WERI-Rb-1 (cell line): ENCODE results near the gene PHF21A.

ENCODE experiments used
- DNase-seq: peaks from one replicate; pipeline ENCODE4 v3.0.0-alpha.2; 2020
- H3K27ac ChIP-seq: fragments of 250-450 bp; sonication (Bioruptor Pico); 2 replicates; pipeline ENCODE4 v1.5.1; 2020; ENCODE audit warnings: mild to moderate bottlenecking, moderate library complexity
- H3K27me3 ChIP-seq: fragments of 250-450 bp; sonication (Bioruptor Pico); 2 replicates; pipeline ENCODE4 v1.5.1; 2021; ENCODE audit warnings: mild to moderate bottlenecking, low read depth, moderate library complexity; ENCODE audit not compliant: insufficient read depth, severe bottlenecking
- H3K36me3 ChIP-seq: fragments of 250-450 bp; sonication (Bioruptor Pico); 2 replicates; pipeline ENCODE4 v1.5.1; 2020; ENCODE audit warnings: mild to moderate bottlenecking, moderate library complexity
- H3K4me3 ChIP-seq: 2 replicates; pipeline ENCODE4 v1.5.1; 2011; ENCODE audit warnings: low read depth, mild to moderate bottlenecking, control low read depth, low read length
- H3K9me3 ChIP-seq: fragments of 250-450 bp; sonication (Bioruptor Pico); 2 replicates; pipeline ENCODE4 v1.5.1; 2021; ENCODE audit warnings: mild to moderate bottlenecking, moderate library complexity; ENCODE audit not compliant: severe bottlenecking
- TF ChIP-seq, protein P1 (sequence below): IDR thresholded peaks from 2 replicates; pipeline ENCODE4 v1.5.1; 2011; ENCODE audit warnings: low read depth, mild to moderate bottlenecking, control low read depth, inconsistent platforms, low read length

The PHF21A gene

DNA sequence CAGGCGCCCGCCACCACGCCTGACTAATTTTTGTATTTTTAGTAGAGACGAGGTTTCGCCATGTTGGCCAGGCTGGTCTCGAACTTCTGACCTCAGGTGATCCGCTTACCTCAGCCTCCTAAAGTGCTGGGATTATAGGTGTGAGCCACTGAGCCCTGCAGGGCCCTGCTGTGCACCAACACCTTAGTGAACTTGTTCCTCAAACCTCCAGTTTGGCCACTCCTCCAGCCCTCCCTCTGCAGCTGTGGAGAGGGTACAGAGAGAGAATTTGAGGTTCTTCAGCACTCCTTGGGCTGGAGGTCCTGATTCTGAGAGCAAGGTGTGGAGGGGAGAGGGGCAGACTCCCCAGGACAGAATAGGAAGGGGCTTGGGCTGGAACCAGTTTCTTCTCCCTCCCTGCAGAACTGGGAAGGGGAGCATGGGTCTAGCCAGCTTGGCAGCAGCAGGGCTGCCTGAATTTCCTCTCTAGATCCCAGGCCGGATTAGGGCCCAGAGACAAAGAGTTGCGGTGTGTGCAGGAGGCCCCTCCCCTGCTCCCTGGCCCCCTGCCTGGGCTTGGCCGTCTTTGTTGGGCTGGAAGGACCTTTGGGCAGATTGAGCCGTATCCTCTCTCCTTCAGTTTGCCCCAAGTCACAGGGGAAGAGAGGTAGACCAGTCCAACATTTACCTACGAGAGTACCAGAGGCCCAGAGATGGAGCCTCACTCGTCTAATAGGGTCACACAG, 201.3 kb downstream of the PHF21A start:
- peak overlapping the region; percentile 80 for H3K27ac ChIP-seq
- TF ChIP-seq, protein P1, sequence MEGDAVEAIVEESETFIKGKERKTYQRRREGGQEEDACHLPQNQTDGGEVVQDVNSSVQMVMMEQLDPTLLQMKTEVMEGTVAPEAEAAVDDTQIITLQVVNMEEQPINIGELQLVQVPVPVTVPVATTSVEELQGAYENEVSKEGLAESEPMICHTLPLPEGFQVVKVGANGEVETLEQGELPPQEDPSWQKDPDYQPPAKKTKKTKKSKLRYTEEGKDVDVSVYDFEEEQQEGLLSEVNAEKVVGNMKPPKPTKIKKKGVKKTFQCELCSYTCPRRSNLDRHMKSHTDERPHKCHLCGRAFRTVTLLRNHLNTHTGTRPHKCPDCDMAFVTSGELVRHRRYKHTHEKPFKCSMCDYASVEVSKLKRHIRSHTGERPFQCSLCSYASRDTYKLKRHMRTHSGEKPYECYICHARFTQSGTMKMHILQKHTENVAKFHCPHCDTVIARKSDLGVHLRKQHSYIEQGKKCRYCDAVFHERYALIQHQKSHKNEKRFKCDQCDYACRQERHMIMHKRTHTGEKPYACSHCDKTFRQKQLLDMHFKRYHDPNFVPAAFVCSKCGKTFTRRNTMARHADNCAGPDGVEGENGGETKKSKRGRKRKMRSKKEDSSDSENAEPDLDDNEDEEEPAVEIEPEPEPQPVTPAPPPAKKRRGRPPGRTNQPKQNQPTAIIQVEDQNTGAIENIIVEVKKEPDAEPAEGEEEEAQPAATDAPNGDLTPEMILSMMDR, result no peak

DNA sequence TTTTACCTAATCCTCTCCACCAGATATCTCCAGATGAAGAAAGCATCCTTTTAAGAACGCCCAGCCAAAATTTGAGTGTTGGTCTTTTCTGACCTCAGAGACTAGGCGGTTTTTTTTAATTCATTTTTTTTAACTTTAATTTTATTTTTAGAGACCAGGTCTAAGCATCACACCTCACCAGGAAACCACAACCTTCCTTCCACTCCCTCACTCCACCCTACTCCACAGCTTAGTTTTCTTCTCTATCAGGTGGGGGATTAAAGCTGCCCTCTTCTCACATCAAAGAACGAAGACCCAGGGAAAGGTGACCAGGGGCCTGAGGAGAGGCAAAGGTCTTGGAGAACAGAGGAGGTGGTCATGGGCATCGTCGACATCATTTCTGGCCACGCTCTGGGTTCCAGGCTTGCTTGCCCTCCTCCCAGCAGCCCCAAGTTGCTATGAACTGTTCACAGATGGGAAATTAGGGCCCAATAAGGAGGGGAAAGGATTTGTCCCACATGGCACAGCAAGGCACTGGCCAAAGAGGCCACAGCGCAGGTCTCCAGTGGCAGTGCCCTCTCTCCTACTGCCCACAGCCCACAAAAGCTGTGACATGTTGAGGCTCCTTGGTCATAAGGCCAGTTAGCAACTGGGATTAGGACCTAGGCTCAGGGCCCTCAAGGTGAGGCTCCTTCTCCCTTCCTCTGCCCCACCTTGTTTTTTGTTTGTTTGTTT, 202.1 kb downstream of the PHF21A start:
- Histone ChIP-seq H3K27me3 (no peaks in the 10 kb centered on the region), H3K36me3 (peaks cover 15% of the 10 kb centered on the region), H3K4me3 (peak overlapping the region; percentile 96), H3K27ac (peak overlapping the region; percentile 88), H3K9me3 (no peaks in the 10 kb centered on the region)
- TF ChIP-seq, protein P1, result no peak
- DNase-seq, result no peak

More for the DNA sequence above, 201.3 kb downstream of the PHF21A start:
- DNase-seq, result peak; percentile 52
- Histone ChIP-seq H3K36me3 (peaks cover 8% of the 10 kb centered on the region), H3K9me3 (no peaks in the 10 kb centered on the region), H3K27me3 (no peaks in the 10 kb centered on the region), H3K4me3 (no peak overlapping the region)

DNA sequence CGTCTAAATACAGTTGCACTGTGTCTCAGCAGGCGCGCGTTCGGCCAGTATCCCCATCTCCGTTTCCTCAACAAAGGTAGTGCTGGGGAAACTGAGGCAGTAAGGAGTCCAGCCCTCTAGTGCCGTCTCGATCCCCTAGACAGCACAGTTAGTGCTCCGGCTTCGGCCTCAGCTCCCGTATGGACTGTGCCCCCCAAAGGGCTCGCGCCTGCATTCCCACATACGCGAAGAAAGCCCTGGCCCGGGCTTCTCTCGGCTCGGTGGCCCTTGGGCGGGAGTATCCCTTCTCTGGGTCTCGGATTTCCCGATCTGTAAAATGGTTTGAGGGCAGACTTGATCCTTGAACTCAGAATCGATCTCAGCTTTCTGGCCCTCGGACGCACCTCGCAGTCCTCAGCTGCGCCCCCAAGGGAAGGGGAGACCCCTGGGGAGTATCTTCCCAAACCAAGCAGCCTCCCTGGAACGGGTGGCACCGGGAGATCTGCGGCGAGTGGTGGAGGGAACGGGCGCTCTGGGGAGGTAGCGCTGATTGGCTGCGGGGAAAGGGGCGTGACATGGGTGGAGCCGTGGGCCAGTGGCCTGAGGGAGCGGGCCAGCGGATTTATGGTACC, 202.8 kb downstream of the PHF21A start:
- peak overlapping the region; percentile 88 for H3K27ac ChIP-seq
- TF ChIP-seq, protein P1, result no peak
- H3K9me3 ChIP-seq, result no peaks in the 10 kb centered on the region
- peak; percentile 89 for DNase-seq
- H3K27me3 ChIP-seq, result no peaks in the 10 kb centered on the region
- peak overlapping the region; percentile 96 for H3K4me3 ChIP-seq
- H3K36me3 ChIP-seq, result peaks cover 18% of the 10 kb centered on the region

DNA sequence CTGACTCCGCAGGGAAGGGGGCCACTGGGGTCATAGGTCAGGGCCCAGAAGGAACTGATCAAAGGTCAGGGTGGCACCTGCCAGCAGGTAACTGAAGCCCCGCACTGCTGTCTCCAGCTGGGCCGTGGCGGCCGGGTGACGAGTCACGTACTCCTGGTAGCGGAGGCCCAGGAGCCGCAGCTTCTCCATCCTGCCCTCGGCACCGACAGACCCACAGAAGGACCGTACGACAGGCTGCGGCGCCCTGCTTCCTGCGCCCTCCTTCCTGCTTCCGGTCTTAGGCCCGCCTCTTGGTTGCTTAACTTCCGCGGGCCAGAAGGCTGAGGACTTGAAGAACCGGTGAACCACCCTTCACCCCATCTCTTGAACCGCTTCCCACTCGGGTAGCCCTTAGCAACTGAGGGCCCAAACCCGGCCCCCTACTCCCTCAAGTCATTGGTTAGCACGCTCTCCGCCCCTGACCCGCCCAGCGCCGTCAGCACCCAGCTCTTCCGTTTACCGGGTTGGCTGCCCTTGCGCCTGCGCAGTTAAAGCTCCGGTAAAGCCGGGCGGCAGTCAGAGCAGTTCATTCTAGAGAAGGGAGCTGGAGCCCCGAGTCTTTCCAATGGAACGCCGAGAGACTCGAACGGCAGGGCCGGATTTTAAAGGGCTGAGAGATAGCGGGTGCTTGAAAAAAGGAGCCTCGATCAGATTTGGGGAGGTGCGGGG, 203.5 kb downstream of the PHF21A start, which contains the start of gene PEX16:
TSS of gene PEX16 (minus strand) at position 255 of the 708 bp plus-strand sequence. CDS start at position 189, 66 bp downstream.
- Histone ChIP-seq H3K4me3 (peak within 1 kb of the TSS; percentile 96), H3K27me3 (no peaks in the 10 kb centered on the region), H3K9me3 (no peaks in the 10 kb centered on the region), H3K36me3 (peaks cover 18% of the 10 kb centered on the region), H3K27ac (peak within 1 kb of the TSS; percentile 88)
- peak; percentile 96 for DNase-seq
- TF ChIP-seq, protein P1, result no peak

DNA sequence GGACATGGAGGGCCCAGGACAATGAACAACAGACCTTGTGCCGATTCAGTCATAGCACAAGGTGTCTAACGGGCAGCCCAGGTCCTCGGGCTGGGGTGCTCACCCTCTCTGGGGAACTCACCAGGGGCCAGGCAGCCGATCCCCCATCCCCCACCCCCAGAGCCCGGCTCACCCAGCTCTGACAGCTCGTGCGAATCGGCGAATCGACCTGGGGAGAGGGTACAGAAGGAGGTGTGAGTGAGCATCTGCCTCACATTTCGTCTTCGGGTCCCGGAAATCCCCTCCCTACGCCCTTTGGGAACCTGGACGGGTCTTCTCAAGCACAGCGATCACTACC, 204.0 kb downstream of the PHF21A start:
- Histone ChIP-seq H3K36me3 (peaks cover 18% of the 10 kb centered on the region), H3K4me3 (peak overlapping the region; percentile 96), H3K9me3 (no peaks in the 10 kb centered on the region), H3K27me3 (no peaks in the 10 kb centered on the region), H3K27ac (peak overlapping the region; percentile 88)
- no peak for DNase-seq
- TF ChIP-seq, protein P1, result no peak
